Left ventricle myocardium inferior (tissue), 1 donor: ENCODE data around the gene IFT172. TPM values are rescaled to one million over a fixed set of nuclear protein-coding genes. Genes with fewer than 3 reads are reported as not detected.
A peak's percentile ranks its signal among the peaks of the same experiment; 100 is the strongest.
"Not testable (repeated sequence)": the region's sequence is repeated elsewhere in the genome, so short reads cannot be mapped to it uniquely, and the experiment has no call there.

Experiments used
- DNase-seq: peaks from one replicate; pipeline ENCODE4 v3.0.0-alpha.2; 2020
- H3K27ac ChIP-seq: fragments of 200-600 bp; replicated peaks from 2 replicates; pipeline ENCODE4 v1.8.0; 2021
- H3K27me3 ChIP-seq: fragments of 200-600 bp; 2 replicates; pipeline ENCODE4 v1.8.0; 2021; ENCODE audit warnings: low read depth
- H3K36me3 ChIP-seq: fragments of 200-600 bp; 2 replicates; pipeline ENCODE4 v1.8.0; 2021
- H3K4me1 ChIP-seq: fragments of 200-600 bp; 2 replicates; pipeline ENCODE4 v1.8.0; 2021
- H3K4me3 ChIP-seq: fragments of 200-600 bp; 2 replicates; pipeline ENCODE4 v1.8.0; 2021; ENCODE audit warnings: mild to moderate bottlenecking, moderate library complexity
- H3K9me3 ChIP-seq: fragments of 200-600 bp; replicated peaks from 2 replicates; pipeline ENCODE4 v1.8.0; 2021
- intact Hi-C: fragments of 100-400 bp; cut with micrococcal nuclease; formaldehyde crosslinking; loops from one replicate; pipeline ENCODE4 v1.11.0; 2022
- total RNA-seq: library from RNA; stranded (reverse); fragmentation: NEBNext Ultra II Directional; extraction: Animal tissue kit (Norgen Biotek cat#: 25700); gene quantifications from one replicate; pipeline ENCODE4 v1.2.1, GENCODE V29; 2021
- TF ChIP-seq, protein P1 (sequence below): fragments of 200-600 bp; IDR thresholded peaks from 2 replicates; pipeline ENCODE4 v1.8.0; 2021; ENCODE audit warnings: antibody characterized with exemption, mild to moderate bottlenecking, borderline replicate concordance
- donor health status: DM: no; HTN: yes; CAD: no; lungs with severe emphysema.

IFT172 gene
- total RNA-seq, 1 donor from 2014 or later = 21.8 TPM

- Histone ChIP-seq H3K4me1 (peaks cover 57% of the 10 kb centered on the region), H3K27me3 (no peaks in the 10 kb centered on the region), H3K36me3 (peaks cover 12% of the 10 kb centered on the region), H3K9me3 (no peaks in the 10 kb centered on the region), H3K27ac (peak overlapping the region; percentile 100), H3K4me3 (peak overlapping the region; percentile 98)
- intact Hi-C loops = no loop called here
- DNase-seq = peak; percentile 86
- TF ChIP-seq, protein P1, sequence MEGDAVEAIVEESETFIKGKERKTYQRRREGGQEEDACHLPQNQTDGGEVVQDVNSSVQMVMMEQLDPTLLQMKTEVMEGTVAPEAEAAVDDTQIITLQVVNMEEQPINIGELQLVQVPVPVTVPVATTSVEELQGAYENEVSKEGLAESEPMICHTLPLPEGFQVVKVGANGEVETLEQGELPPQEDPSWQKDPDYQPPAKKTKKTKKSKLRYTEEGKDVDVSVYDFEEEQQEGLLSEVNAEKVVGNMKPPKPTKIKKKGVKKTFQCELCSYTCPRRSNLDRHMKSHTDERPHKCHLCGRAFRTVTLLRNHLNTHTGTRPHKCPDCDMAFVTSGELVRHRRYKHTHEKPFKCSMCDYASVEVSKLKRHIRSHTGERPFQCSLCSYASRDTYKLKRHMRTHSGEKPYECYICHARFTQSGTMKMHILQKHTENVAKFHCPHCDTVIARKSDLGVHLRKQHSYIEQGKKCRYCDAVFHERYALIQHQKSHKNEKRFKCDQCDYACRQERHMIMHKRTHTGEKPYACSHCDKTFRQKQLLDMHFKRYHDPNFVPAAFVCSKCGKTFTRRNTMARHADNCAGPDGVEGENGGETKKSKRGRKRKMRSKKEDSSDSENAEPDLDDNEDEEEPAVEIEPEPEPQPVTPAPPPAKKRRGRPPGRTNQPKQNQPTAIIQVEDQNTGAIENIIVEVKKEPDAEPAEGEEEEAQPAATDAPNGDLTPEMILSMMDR = no peak
Measured at GRCh38 chr2:27428978-27429541, 60.5 kb downstream of the IFT172 start.

GRCh38 chr2:27428213-27428977, 61.1 kb downstream of the IFT172 start, which contains the start of gene NRBP1:
TSS of gene NRBP1 (plus strand) at chr2:27428631. CDS start at chr2:27433274, 4,643 bp downstream.
- Histone ChIP-seq H3K9me3 (no peaks in the 10 kb centered on the region), H3K4me3 (peak within 1 kb of the TSS; percentile 98), H3K27ac (peak within 1 kb of the TSS; percentile 100), H3K36me3 (peaks cover 5% of the 10 kb centered on the region), H3K4me1 (peaks cover 55% of the 10 kb centered on the region), H3K27me3 (no peaks in the 10 kb centered on the region)
- intact Hi-C loops = no loop called here
- DNase-seq = peak; percentile 95
- TF ChIP-seq, protein P1 = no peak

DNA sequence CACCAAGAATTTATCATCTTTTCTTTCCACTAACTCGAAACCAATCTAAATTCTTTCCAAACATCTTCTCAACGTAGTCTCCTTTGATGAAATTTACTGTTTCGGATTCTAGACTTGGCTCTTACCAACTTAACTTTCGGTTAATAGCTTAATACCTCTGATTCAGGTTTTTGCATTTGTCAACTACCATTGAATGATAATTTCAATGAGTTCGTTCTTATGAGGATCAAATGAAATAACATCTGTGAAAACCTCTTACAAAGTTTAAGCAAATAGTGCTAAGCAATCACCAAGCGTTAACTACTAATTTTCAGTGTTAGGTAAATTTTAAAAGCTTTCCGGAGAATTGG, 61.7 kb downstream of the IFT172 start:
- peaks cover 51% of the 10 kb centered on the region for H3K4me1 ChIP-seq
- H3K4me3 ChIP-seq = peak overlapping the region; percentile 98
- H3K9me3 ChIP-seq = no peaks in the 10 kb centered on the region
- intact Hi-C loops = no loop called here
- no peak for DNase-seq
- no peaks in the 10 kb centered on the region for H3K27me3 ChIP-seq
- TF ChIP-seq, protein P1 = no peak
- H3K36me3 ChIP-seq = no peaks in the 10 kb centered on the region
- peak overlapping the region; percentile 100 for H3K27ac ChIP-seq

GRCh38 chr2:27425039-27425438, 64.5 kb downstream of the IFT172 start:
- H3K36me3 ChIP-seq, H3K9me3 ChIP-seq, intact Hi-C loops, H3K4me3 ChIP-seq, DNase-seq, H3K27ac ChIP-seq, H3K27me3 ChIP-seq: not testable (repeated sequence)
- peaks cover 23% of the 10 kb centered on the region for H3K4me1 ChIP-seq

DNA sequence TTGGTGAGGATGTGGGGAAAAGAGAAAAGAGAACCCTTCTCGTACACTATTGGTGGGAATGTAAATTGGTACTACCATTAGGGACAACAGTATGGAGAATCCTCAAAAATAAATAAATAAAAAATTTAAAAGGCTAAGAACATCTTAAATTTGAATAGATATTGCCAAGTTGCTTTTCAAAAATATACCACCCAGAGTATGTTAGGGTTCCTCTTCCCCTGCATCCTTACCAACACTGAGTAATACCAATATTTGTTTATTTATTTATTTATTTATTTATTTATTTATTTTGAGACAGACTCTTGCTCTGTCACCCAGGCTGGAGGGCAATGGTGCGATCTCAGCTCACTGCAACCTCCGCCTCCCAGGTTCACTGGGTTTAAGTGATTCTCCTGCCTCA, 66.6 kb downstream of the IFT172 start:
- no peak overlapping the region for H3K27ac ChIP-seq
- H3K4me3 ChIP-seq = no peak overlapping the region
- no peaks in the 10 kb centered on the region for H3K27me3 ChIP-seq
- H3K36me3 ChIP-seq = no peaks in the 10 kb centered on the region
- H3K9me3 ChIP-seq = no peaks in the 10 kb centered on the region
- intact Hi-C loops = no loop called here
- no peak for DNase-seq
- peaks cover 6% of the 10 kb centered on the region for H3K4me1 ChIP-seq
- TF ChIP-seq, protein P1 = no peak

DNA sequence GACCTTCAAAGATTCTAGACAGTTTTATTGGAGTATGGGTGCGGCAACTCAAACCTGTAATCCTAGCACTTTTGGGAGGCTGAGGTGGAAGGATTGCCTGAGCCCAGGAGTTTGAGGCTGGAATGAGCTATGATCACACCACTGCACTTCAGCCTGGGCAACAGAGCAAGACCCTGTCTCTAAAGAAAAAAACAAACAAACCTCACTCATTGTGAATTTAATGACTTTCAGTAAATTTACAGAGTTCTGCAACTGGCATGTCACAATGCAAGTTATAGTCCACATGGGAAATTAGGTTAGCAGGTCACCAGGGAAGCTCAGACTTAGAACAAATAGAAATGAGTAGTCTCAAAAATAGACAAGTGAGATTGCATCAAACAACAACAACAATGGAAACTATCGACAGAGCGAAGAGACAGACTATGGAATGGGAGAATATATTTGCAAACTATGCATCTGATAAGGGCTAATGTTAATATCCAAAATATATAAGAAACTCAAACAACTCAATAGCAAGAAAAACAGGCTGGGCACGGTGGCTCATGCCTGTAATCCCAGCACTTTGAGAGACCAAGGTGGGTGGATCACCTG, 67.8 kb downstream of the IFT172 start:
- no peaks in the 10 kb centered on the region for H3K27me3 ChIP-seq
- no peaks in the 10 kb centered on the region for H3K9me3 ChIP-seq
- H3K4me1 ChIP-seq = no peaks in the 10 kb centered on the region
- no peak for DNase-seq
- no peak overlapping the region for H3K27ac ChIP-seq
- intact Hi-C loops = no loop called here
- no peaks in the 10 kb centered on the region for H3K36me3 ChIP-seq
- H3K4me3 ChIP-seq = no peak overlapping the region
- TF ChIP-seq, protein P1 = no peak
